Stimulated activated CD8-positive, alpha-beta memory T cell treated with anti-CD3 and anti-CD28 coated beads, Interleukin-15, amount 100 ng/mL, for 1 hour (primary cell): Measurements from ENCODE around the gene CD5L.

Experiments
- DNase-seq: peaks from one replicate; pipeline ENCODE4 v3.0.0-alpha.2; 2020; ENCODE audit warnings: low read depth

CD5L gene

GRCh38 chr1:157813269-157813668 lies 28.3 kb downstream of the CD5L start:
- DNase-seq = no peak

- DNase-seq = no peak
Observed at GRCh38 chr1:157806431-157807149, 35.0 kb downstream of the CD5L start.

- DNase-seq = no peak
Observed at GRCh38 chr1:157803851-157804250, 37.8 kb downstream of the CD5L start.

GRCh38 chr1:157799996-157800395 lies 41.6 kb downstream of the CD5L start:
- DNase-seq = no peak

- no peak for DNase-seq
Observed at GRCh38 chr1:157798211-157798610, 43.4 kb downstream of the CD5L start.

GRCh38 chr1:157785248-157785647 lies 56.4 kb downstream of the CD5L start:
- DNase-seq = no peak

- DNase-seq = no peak
Observed at GRCh38 chr1:157784801-157785200, 56.8 kb downstream of the CD5L start.

GRCh38 chr1:157782931-157783330 lies 58.7 kb downstream of the CD5L start:
- DNase-seq = no peak

- no peak for DNase-seq
Observed at GRCh38 chr1:157781048-157781447, 60.6 kb downstream of the CD5L start.
